BJ (cell line): ENCODE results near the gene KLK7. TPM values are rescaled to one million over a fixed set of nuclear protein-coding genes. Genes with fewer than 3 reads are reported as not detected.

Experiments used
- CTCF ChIA-PET: fragments of 350-600 bp; formaldehyde crosslinking; extraction: SDS; loops from one replicate; lab custom pipeline; 2021; ENCODE audit warnings: antibody characterized with exemption, inconsistent platforms; lab: Yijun Ruan, JAX
- POLR2A ChIA-PET: fragments of 300-600 bp; sonication (Branson Sonifier 250); formaldehyde crosslinking; extraction: SDS; loops from one replicate; lab custom pipeline; 2021; ENCODE audit warnings: antibody characterized with exemption; lab: Charles Lee
- DNase-seq: peaks from one replicate; pipeline ENCODE4 v3.0.0-alpha.2; 2011; ENCODE audit warnings: low read depth
- H3K27me3 ChIP-seq: 2 replicates; pipeline ENCODE4 v1.6.0; 2011; ENCODE audit warnings: low read length; ENCODE audit not compliant: control insufficient read depth, insufficient read depth
- H3K36me3 ChIP-seq: 2 replicates; pipeline ENCODE4 v1.5.1; 2011; ENCODE audit warnings: low read length; ENCODE audit not compliant: control insufficient read depth, insufficient read depth
- H3K4me3 ChIP-seq: 2 replicates; pipeline ENCODE4 v1.5.1; 2011; ENCODE audit warnings: low read depth, mild to moderate bottlenecking, control low read depth, low read length
- polyA plus RNA-seq: library from polyadenylated mRNA; depleted of rRNA; stranded (reverse); fragments of >200 nt; gene quantifications from 2 replicates; pipeline ENCODE4 v1.2.3, GENCODE V29; 2011
- TF ChIP-seq, protein P1 (sequence below): IDR thresholded peaks from 2 replicates; pipeline ENCODE4 v1.5.1; 2011; ENCODE audit warnings: low read depth, mild to moderate bottlenecking, control low read depth, inconsistent platforms, low read length, moderate library complexity; ENCODE audit not compliant: insufficient read depth

The KLK7 gene
- polyA plus RNA-seq, 1 experiment: not detected

DNA sequence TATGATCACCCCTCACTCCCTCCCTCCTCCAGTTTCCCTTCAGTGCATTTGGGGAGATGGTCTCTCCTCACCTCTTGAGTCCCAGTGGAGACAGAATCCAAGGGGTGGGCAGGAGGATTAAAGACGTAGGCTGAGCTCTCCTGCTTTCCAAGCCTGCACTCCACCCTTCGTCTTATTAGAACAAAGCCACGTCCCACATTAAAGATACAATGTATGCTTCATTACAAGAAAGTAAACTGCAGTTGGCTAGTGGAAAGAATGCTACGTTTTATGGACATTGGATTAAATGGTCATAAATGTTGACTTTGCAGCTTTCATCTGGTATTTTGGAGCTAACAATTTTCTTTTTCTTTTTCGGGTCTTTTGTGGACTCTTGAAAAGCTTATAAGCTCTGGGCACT is 44.2 kb upstream of the KLK7 start:
- Histone ChIP-seq H3K27me3 (no peaks in the 10 kb centered on the region), H3K4me3 (no peak overlapping the region), H3K36me3 (no peaks in the 10 kb centered on the region)
- TF ChIP-seq, protein P1, sequence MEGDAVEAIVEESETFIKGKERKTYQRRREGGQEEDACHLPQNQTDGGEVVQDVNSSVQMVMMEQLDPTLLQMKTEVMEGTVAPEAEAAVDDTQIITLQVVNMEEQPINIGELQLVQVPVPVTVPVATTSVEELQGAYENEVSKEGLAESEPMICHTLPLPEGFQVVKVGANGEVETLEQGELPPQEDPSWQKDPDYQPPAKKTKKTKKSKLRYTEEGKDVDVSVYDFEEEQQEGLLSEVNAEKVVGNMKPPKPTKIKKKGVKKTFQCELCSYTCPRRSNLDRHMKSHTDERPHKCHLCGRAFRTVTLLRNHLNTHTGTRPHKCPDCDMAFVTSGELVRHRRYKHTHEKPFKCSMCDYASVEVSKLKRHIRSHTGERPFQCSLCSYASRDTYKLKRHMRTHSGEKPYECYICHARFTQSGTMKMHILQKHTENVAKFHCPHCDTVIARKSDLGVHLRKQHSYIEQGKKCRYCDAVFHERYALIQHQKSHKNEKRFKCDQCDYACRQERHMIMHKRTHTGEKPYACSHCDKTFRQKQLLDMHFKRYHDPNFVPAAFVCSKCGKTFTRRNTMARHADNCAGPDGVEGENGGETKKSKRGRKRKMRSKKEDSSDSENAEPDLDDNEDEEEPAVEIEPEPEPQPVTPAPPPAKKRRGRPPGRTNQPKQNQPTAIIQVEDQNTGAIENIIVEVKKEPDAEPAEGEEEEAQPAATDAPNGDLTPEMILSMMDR: no peak
- ChIA-PET CTCF (no interaction called here), POLR2A (no interaction called here)
- no peak for DNase-seq

GRCh38 chr19:51027126-51027806 is 43.5 kb upstream of the KLK7 start:
- ChIA-PET CTCF (no interaction called here), POLR2A (no interaction called here)
- DNase-seq: no peak
- TF ChIP-seq, protein P1: no peak
- H3K4me3 ChIP-seq: no peak overlapping the region
- H3K36me3 ChIP-seq: no peaks in the 10 kb centered on the region
- H3K27me3 ChIP-seq: no peaks in the 10 kb centered on the region

- H3K27me3 ChIP-seq: no peaks in the 10 kb centered on the region
- H3K36me3 ChIP-seq: no peaks in the 10 kb centered on the region
- H3K4me3 ChIP-seq: no peak within 1 kb of the TSS
- no peak for DNase-seq
- TF ChIP-seq, protein P1: no peak
- POLR2A ChIA-PET: no interaction called here
- CTCF ChIA-PET: no interaction called here
Observed at GRCh38 chr19:51026554-51026831, 42.8 kb upstream of the KLK7 start, which contains the start of gene KLK11. KLK11 (minus strand) TSS chr19:51026616; CDS start chr19:51025631, 985 bp downstream.

- POLR2A ChIA-PET: no interaction called here
- no peak for DNase-seq
- H3K36me3 ChIP-seq: no peaks in the 10 kb centered on the region
- TF ChIP-seq, protein P1: no peak
- H3K27me3 ChIP-seq: no peaks in the 10 kb centered on the region
- CTCF ChIA-PET: no interaction called here
- H3K4me3 ChIP-seq: no peak overlapping the region
Observed at GRCh38 chr19:51025809-51026553, 42.3 kb upstream of the KLK7 start.

DNA sequence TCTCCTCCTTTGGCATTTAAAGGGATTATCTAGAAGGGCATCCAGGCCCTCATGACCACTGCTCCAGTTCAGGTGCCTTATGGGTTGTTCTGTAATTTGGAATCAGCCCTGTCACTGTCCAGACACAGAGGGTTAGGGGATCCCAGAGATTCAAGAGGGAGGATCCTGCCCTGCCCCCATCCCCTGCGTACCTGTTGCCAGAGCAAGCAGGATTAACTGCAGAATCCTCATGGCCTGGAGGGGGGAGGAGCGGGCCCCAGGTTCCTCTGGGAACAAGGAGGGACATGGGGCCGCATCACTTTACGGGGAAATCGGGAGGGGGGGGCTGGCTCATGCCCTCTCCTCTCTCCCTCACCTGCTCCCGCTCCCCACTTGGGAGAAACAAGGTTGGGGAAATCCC is 41.7 kb upstream of the KLK7 start:
- ChIA-PET POLR2A (no interaction called here), CTCF (no interaction called here)
- H3K27me3 ChIP-seq: no peaks in the 10 kb centered on the region
- no peak overlapping the region for H3K4me3 ChIP-seq
- TF ChIP-seq, protein P1: no peak
- DNase-seq: no peak
- no peaks in the 10 kb centered on the region for H3K36me3 ChIP-seq
